Spleen (tissue), 11 donors: ENCODE data around the gene KAT7. TPM values are rescaled to one million over a fixed set of nuclear protein-coding genes. Genes with fewer than 3 reads are reported as not detected.
A peak's percentile ranks its signal among the peaks of the same experiment; 100 is the strongest.

Source experiments
- DNase-seq: peaks from one replicate; pipeline ENCODE4 v3.0.0-alpha.2; 2020
- H3K27ac ChIP-seq, 8 donors: fragments of 200-600 bp; sonication (generic) in 7 of 8; 1 replicate in 4 of 8; 2 replicates in 4 of 8; pipeline versions ENCODE4 v1.5.0 to v1.8.0; 2016 to 2021; ENCODE audit warnings: inconsistent platforms in 4 of 8, mild to moderate bottlenecking in 4 of 8, moderate library complexity in 1 of 8
- H3K27me3 ChIP-seq, 7 donors: fragments of 200-600 bp; sonication (generic) in 6 of 7; replicated peaks in 1 of 7; 1 replicate in 4 of 7; 2 replicates in 3 of 7; pipeline versions ENCODE4 v1.5.0 to v1.8.0; 2016 to 2021; ENCODE audit warnings: inconsistent platforms in 3 of 7, mild to moderate bottlenecking in 1 of 7
- H3K36me3 ChIP-seq, 6 donors: fragments of 200-600 bp; sonication (generic) in 5 of 6; 1 replicate in 4 of 6; 2 replicates in 2 of 6; pipeline versions ENCODE4 v1.5.0 to v1.8.0; 2016 to 2021; ENCODE audit warnings: inconsistent platforms in 2 of 6
- H3K4me1 ChIP-seq, 6 donors: fragments of 200-600 bp; sonication (generic) in 5 of 6; 1 replicate in 3 of 6; 2 replicates in 3 of 6; pipeline versions ENCODE4 v1.5.0 to v1.8.0; 2016 to 2021; ENCODE audit warnings: inconsistent platforms in 3 of 6
- H3K4me3 ChIP-seq, 8 donors: fragments of 200-600 bp; sonication (generic) in 7 of 8; 1 replicate in 4 of 8; 2 replicates in 4 of 8; pipeline versions ENCODE4 v1.5.0 to v1.8.0; 2016 to 2021; ENCODE audit warnings: inconsistent platforms in 4 of 8, mild to moderate bottlenecking in 4 of 8, moderate library complexity in 2 of 8
- H3K9me3 ChIP-seq, 8 donors: fragments of 200-600 bp; sonication (generic) in 7 of 8; 1 replicate in 4 of 8; 2 replicates in 4 of 8; pipeline versions ENCODE4 v1.5.0 to v1.8.0; 2016 to 2021; ENCODE audit warnings: inconsistent platforms in 4 of 8
- POLR2A ChIP-seq, 3 donors: fragments of 450-650 bp; IDR thresholded peaks; one replicate each; pipeline ENCODE4 v1.5.1; 2017; ENCODE audit warnings: antibody characterized with exemption in 3 of 3, mild to moderate bottlenecking in 1 of 3
- POLR2AphosphoS5 ChIP-seq, 3 donors: sonication (generic); formaldehyde crosslinking; IDR thresholded peaks; one replicate each; pipeline ENCODE4 v1.5.1; 2017; ENCODE audit warnings: antibody characterized with exemption in 3 of 3
- WGBS, 5 donors: extraction: QIAGEN DNeasy Blood & Tissue Kit in 3 of 5; methylation state at CpG; one replicate each; pipeline versions ENCODE4 v1.1.5 to v1.1.7; 2013 to 2018; 5-methylcytosine and 5-hydroxymethylcytosine counted together
- intact Hi-C: fragments of 100-400 bp; cut with DNase I; formaldehyde crosslinking; loops from one replicate; pipeline ENCODE4 v1.15.0; 2023; ENCODE audit warnings: low total_unique reads
- polyA plus RNA-seq, 3 donors: library from polyadenylated mRNA; stranded (reverse); fragments of 200-250 nt; gene quantifications; one replicate each; pipeline ENCODE4 v1.2.1, GENCODE V29; 2013
- total RNA-seq, 7 donors: library from RNA; depleted of rRNA in 3 of 7; stranded (reverse); fragments of >200 nt in 3 of 7; fragmentation: NEBNext Ultra II Directional in 4 of 7; extraction: Animal tissue kit (Norgen Biotek cat#: 25700) in 4 of 7; gene quantifications; one replicate each; pipeline versions ENCODE4 v1.1.0 to v1.2.1, GENCODE V29; 2016 to 2021
- TF ChIP-seq, protein P1 (sequence below), 11 experiments: fragments of 200-600 bp in 7 of 11; fragments of 450-650 bp in 4 of 11; sonication (generic) in 4 of 11; IDR thresholded peaks in 8 of 11; conservative IDR thresholded peaks in 3 of 11; 1 replicate in 7 of 11; 2 replicates in 4 of 11; pipeline versions ENCODE4 v1.4.0 to v1.8.0; 2016 to 2021; ENCODE audit warnings: antibody characterized with exemption in 11 of 11, inconsistent platforms in 4 of 11, mild to moderate bottlenecking in 1 of 11
- donor health status: healthy with polysubstance abuse.
- donor health status: DM: no; HTN: no; CAD: no; lungs with moderate emphysema.
- donor health status: DM: no; HTN: no; CAD: no.
- donor health status: Bipolar disorder and iron deficiency.
- donor health status: healthy.
- donor health status: DM: no; HTN: no; CAD: no.
- donor health status: DM: yes; HTN: yes; CAD: no.

Gene KAT7
- total and polyA plus RNA-seq, 10 donors = 5.9 to 81.2 (median 54.2) TPM

DNA sequence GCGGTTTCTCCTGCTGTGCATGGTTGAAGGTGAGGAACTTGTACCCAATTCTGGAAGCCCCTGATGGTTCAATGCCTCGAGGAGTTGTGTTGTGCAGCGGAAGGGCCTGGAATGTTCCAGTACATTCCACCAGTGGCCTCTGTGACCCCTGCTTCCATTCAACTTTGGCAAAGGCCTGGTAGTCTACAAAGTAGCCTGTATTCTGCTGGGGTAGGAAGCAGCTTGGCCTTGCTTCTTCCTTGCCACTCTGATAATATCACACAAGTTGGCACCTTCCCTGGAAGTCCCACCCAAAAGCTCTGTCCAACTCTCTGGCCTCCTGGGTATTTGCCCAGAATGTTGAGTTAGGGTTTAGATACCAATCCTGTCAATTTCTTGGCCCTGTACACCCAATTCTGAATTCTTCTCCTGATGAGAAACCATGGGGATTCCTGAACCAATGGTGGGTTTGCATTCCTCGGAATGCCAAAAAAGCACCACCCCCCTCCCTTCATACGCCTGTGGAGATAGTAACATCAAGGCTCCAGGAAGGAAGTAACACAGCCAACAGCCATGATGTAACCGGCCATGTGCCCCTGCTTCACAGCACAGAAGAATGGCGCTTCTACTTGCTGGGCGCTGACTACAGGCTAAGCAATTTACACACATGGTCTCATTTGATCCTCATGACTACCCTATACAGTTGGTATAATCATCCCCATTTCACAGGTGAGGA, 12.8 kb upstream of the KAT7 start:
- Histone ChIP-seq H3K4me3 (no peak overlapping the region), H3K9me3 (no peaks in the 10 kb centered on the region), H3K27ac (peak overlapping the region; percentile 51 to 85 (median 81)), H3K4me1 (peaks cover 14 to 60% (median 41%) of the 10 kb centered on the region in 6 donors), H3K36me3 (no peaks in the 10 kb centered on the region), H3K27me3 (no peaks in the 10 kb centered on the region)
- DNase-seq = peak; percentile 81
- WGBS, 5 donors = 53 to 81% (median 60%) methylated on average over 8 of the region's 8 CpGs
- intact Hi-C loops = no loop called here
- peak in 2 of 3 donors; percentile 45 to 60 for TF ChIP-seq POLR2AphosphoS5 (IDR thresholded peaks at IDR 0.05)
- TF ChIP-seq, protein P1, sequence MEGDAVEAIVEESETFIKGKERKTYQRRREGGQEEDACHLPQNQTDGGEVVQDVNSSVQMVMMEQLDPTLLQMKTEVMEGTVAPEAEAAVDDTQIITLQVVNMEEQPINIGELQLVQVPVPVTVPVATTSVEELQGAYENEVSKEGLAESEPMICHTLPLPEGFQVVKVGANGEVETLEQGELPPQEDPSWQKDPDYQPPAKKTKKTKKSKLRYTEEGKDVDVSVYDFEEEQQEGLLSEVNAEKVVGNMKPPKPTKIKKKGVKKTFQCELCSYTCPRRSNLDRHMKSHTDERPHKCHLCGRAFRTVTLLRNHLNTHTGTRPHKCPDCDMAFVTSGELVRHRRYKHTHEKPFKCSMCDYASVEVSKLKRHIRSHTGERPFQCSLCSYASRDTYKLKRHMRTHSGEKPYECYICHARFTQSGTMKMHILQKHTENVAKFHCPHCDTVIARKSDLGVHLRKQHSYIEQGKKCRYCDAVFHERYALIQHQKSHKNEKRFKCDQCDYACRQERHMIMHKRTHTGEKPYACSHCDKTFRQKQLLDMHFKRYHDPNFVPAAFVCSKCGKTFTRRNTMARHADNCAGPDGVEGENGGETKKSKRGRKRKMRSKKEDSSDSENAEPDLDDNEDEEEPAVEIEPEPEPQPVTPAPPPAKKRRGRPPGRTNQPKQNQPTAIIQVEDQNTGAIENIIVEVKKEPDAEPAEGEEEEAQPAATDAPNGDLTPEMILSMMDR (IDR thresholded peaks at IDR 0.05 in 8 of 11, conservative IDR thresholded peaks at IDR 0.05 in 3 of 11) = no peak

DNA sequence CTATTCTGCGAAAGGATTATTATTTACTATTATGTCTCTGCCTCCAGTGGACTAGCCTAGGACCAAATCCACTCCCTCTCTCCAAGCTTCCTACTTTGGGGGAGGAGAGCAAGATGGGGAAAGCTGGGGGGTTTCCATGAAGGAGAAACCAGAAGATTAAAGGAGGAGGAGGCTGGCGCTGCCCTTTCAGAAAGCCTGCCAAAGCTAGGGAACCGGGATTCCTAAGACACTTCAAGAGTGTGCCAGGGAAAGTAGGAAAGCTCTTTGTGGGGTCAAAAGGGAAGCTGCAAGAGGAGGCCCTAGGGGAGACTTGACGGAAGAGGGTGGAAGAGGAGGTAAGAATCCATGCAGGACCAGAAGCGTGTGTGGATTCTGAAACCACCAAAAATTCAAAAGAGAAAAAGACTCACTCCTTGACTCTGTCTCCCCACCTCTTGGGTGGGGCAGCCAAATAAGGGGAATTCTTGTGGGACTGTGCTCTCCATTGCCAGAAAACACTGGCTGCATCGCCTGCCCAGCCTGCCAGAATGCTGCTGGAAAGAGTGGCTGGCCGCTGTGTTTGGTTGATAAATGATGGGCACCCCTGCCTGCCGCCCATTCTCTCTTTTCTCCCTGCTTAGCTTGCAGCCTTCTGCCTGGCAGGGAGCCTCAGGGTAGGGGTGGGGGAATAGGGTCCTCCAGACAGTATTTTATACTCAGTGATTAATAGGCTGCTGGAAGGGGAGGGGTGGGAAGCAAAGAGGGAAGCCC, 11.8 kb upstream of the KAT7 start:
- H3K4me3 ChIP-seq = no peak overlapping the region
- intact Hi-C loops = no loop called here
- no peak for DNase-seq
- no peaks in the 10 kb centered on the region for H3K27me3 ChIP-seq
- no peaks in the 10 kb centered on the region for H3K36me3 ChIP-seq
- 64 to 78% (median 76%) methylated on average over 8 of the region's 8 CpGs for WGBS, 5 donors
- no peaks in the 10 kb centered on the region for H3K9me3 ChIP-seq
- peak overlapping the region; percentile 51 to 85 (median 81) for H3K27ac ChIP-seq
- TF ChIP-seq POLR2AphosphoS5 (IDR thresholded peaks at IDR 0.05) (no peak), POLR2A (IDR thresholded peaks at IDR 0.05) (no peak)
- TF ChIP-seq, protein P1 (IDR thresholded peaks at IDR 0.05 in 8 of 11, conservative IDR thresholded peaks at IDR 0.05 in 3 of 11) = no peak
- peaks cover 14 to 65% (median 41%) of the 10 kb centered on the region in 6 donors for H3K4me1 ChIP-seq

DNA sequence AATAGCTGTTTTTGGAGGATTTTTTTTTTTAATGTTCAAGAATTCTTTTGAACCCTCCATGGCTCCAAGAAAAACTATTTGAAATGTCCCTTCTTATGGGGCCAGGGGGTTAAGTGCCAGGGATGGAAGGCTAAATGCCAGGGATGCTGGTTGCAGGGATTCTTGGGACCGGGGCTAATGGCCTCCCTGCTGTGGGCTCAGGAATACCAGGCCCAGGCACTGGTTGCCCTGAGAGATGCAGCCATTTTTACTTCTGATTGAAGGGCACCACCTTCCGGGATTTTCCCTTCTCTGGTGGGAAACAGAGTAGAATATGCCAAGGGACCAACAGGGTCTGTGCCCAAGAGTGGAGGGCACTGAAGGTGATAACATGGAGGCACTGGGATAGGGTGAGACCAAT, 10.9 kb upstream of the KAT7 start:
- intact Hi-C loops = no loop called here
- Histone ChIP-seq H3K4me1 (peaks cover 14 to 65% (median 41%) of the 10 kb centered on the region in 6 donors), H3K9me3 (no peaks in the 10 kb centered on the region), H3K27me3 (no peaks in the 10 kb centered on the region), H3K36me3 (no peaks in the 10 kb centered on the region), H3K4me3 (no peak overlapping the region), H3K27ac (peak overlapping the region in 6 of 8 donors; percentile 29 to 85 (median 79))
- TF ChIP-seq POLR2AphosphoS5 (IDR thresholded peaks at IDR 0.05) = no peak
- TF ChIP-seq POLR2A (IDR thresholded peaks at IDR 0.05) = no peak
- TF ChIP-seq, protein P1 (IDR thresholded peaks at IDR 0.05 in 8 of 11, conservative IDR thresholded peaks at IDR 0.05 in 3 of 11) = no peak
- WGBS, 5 donors = 62 to 87% (median 70%) methylated on average over 2 of the region's 2 CpGs
- DNase-seq = no peak

DNA sequence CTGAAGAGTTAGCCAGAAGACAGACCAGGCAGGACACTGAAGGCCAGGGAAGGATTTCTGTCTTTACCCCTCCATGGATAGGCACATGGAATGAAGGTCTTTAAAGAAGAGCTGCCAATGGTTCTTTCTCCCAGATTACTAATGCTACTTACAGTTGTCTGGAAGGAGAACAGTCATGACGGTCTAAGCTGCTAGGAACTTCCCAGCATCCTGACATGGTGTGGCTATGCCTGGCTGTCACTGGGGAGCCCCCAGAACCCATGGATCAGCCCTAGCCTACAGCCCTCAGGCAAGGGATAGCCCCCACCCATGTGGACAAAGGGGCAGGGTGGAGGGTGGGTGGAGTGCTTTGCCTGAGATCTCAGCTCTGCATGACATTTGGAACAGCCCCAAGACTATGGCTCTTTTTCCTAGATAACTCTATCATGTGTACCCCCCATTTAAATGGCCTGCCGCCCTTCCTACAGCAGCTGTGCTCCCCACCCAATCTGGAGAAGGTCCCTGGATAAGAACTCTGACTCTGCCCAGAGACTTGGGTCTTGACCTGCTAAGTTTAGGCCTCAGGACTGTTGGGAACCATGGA, 9.2 kb upstream of the KAT7 start:
- 84 to 95% (median 88%) methylated on average over 2 of the region's 2 CpGs for WGBS, 5 donors
- DNase-seq = no peak
- Histone ChIP-seq H3K27me3 (no peaks in the 10 kb centered on the region), H3K36me3 (no peaks in the 10 kb centered on the region), H3K9me3 (no peaks in the 10 kb centered on the region), H3K27ac (peak overlapping the region in 3 of 8 donors; percentile 0 to 30 (median 22)), H3K4me1 (peaks cover 14 to 65% (median 41%) of the 10 kb centered on the region in 6 donors), H3K4me3 (no peak overlapping the region)
- intact Hi-C loops = no loop called here
- no peak for TF ChIP-seq POLR2A (IDR thresholded peaks at IDR 0.05)
- TF ChIP-seq POLR2AphosphoS5 (IDR thresholded peaks at IDR 0.05) = no peak
